Liver (tissue), 3 donors: Measurements from ENCODE around the gene KCNT1.

Source experiments
- EGR1 ChIP-seq, 2 donors: IDR thresholded peaks; 2 replicates each; pipeline ENCODE4 v1.6.1; 2016 to 2018; ENCODE audit warnings: antibody characterized with exemption in 2 of 2, low read depth in 2 of 2
- FOXA1 ChIP-seq: IDR thresholded peaks from 2 replicates; pipeline ENCODE4 v1.6.1; 2016; ENCODE audit warnings: antibody characterized with exemption
- FOXA2 ChIP-seq: IDR thresholded peaks from 2 replicates; pipeline ENCODE4 v1.6.1; 2016; ENCODE audit warnings: antibody characterized with exemption
- GABPA ChIP-seq, 2 donors: IDR thresholded peaks in 1 of 2; conservative IDR thresholded peaks in 1 of 2; 2 replicates each; pipeline ENCODE4 v1.6.1; 2016; ENCODE audit warnings: antibody characterized with exemption in 2 of 2, mild to moderate bottlenecking in 1 of 2, moderate library complexity in 1 of 2
- RAD21 ChIP-seq, 2 donors: IDR thresholded peaks; 2 replicates each; pipeline ENCODE4 v1.6.1; 2016; ENCODE audit warnings: antibody characterized with exemption in 2 of 2, mild to moderate bottlenecking in 2 of 2
- REST ChIP-seq: IDR thresholded peaks from 2 replicates; pipeline ENCODE4 v1.6.1; 2016; ENCODE audit warnings: antibody characterized with exemption, mild to moderate bottlenecking
- SP1 ChIP-seq: IDR thresholded peaks from 2 replicates; pipeline ENCODE4 v1.6.1; 2018; ENCODE audit warnings: antibody characterized with exemption, mild to moderate bottlenecking
- TAF1 ChIP-seq: conservative IDR thresholded peaks from 2 replicates; pipeline ENCODE4 v1.6.1; 2016; ENCODE audit warnings: antibody characterized with exemption, mild to moderate bottlenecking
- YY1 ChIP-seq: IDR thresholded peaks from 2 replicates; pipeline ENCODE4 v1.6.1; 2016; ENCODE audit warnings: antibody characterized with exemption, mild to moderate bottlenecking
- TF ChIP-seq, protein P1 (sequence below): fragments of 150-350 bp; IDR thresholded peaks from 2 replicates; pipeline ENCODE4 v1.5.1; 2017; ENCODE audit warnings: improper control_type of control experiment, low read depth, low read length; ENCODE audit not compliant: missing input control
- TF ChIP-seq, protein P2 (sequence below): IDR thresholded peaks from 2 replicates; pipeline ENCODE4 v1.6.1; 2016; ENCODE audit warnings: antibody characterized with exemption
- donor health status: healthy.
- donor health status: healthy.

- TF ChIP-seq, protein P1, sequence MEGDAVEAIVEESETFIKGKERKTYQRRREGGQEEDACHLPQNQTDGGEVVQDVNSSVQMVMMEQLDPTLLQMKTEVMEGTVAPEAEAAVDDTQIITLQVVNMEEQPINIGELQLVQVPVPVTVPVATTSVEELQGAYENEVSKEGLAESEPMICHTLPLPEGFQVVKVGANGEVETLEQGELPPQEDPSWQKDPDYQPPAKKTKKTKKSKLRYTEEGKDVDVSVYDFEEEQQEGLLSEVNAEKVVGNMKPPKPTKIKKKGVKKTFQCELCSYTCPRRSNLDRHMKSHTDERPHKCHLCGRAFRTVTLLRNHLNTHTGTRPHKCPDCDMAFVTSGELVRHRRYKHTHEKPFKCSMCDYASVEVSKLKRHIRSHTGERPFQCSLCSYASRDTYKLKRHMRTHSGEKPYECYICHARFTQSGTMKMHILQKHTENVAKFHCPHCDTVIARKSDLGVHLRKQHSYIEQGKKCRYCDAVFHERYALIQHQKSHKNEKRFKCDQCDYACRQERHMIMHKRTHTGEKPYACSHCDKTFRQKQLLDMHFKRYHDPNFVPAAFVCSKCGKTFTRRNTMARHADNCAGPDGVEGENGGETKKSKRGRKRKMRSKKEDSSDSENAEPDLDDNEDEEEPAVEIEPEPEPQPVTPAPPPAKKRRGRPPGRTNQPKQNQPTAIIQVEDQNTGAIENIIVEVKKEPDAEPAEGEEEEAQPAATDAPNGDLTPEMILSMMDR = no peak
- TF ChIP-seq EGR1 (IDR thresholded peaks at IDR 0.05; ENCODE audit: low read depth in 2 of 2) (no peak), RAD21 (IDR thresholded peaks at IDR 0.05) (no peak), TAF1 (no peak), GABPA (IDR thresholded peaks at IDR 0.05 in 1 of 2, conservative IDR thresholded peaks at IDR 0.05 in 1 of 2) (no peak), REST (no peak), YY1 (no peak), SP1 (no peak), FOXA1 (no peak), FOXA2 (no peak)
- TF ChIP-seq, protein P2, sequence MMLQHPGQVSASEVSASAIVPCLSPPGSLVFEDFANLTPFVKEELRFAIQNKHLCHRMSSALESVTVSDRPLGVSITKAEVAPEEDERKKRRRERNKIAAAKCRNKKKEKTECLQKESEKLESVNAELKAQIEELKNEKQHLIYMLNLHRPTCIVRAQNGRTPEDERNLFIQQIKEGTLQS = no peak
Observed at GRCh38 chr9:135835131-135835530, 133.1 kb downstream of the KCNT1 start.
